ENCODE results near the gene APOL4.

- no peak for TF ChIP-seq CTCF (IDR thresholded peaks at IDR 0.05)
- TF ChIP-seq EZH2 (IDR thresholded peaks at IDR 0.05) = no peak
Measured at GRCh38 chr22:36234919-36235318, 33.3 kb upstream of the APOL4 start.

All from neural progenitor cell (in vitro differentiated cells).